OCI-LY3 (cell line): ENCODE results near the gene PDE4D.

ENCODE experiments used
- CTCF ChIP-seq: fragments of 200-600, 300-600 bp; sonication (generic); IDR thresholded peaks from 2 replicates; pipeline ENCODE4 v1.5.1; 2014; ENCODE audit warnings: antibody characterized with exemption, low read length, low read depth
- EZH2phosphoT487 ChIP-seq: fragments of 200-600 bp; shearing (Covaris generic); IDR thresholded peaks from 2 replicates; pipeline ENCODE4 v1.6.1; 2018; ENCODE audit warnings: antibody characterized with exemption, mixed run types, low read depth

DNA sequence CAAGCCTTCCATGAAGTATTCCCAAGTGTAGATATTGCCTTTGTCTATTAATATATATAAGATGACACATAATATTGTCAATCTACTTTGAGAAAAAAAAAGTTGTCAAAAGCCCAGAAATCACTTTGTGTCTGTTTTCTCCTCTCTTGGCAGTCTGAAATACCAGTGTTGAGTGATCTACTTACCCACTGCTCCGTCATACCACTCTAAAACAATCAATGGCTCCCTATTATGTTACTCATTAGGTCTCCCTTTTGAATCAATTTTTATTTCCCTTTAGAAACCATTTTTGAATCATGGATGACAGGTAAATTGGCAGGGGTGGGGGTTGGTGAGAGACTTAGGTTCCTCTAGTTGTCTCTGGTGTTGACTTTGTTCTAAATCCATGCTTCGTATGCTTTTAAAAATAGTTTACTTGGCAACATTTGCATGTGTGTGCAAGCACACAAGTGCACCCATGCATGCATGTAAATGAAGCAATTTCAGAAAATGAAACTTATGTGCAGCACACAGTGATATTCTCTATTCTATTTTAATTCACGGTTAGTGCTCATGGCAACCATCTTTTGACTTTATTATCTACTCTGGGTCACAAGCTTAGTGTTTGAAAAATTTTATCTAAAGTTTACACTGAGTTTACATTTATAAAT, 931.8 kb downstream of the PDE4D start:
- TF ChIP-seq CTCF (no peak), EZH2phosphoT487 (no peak)
